Measurements from ENCODE around the gene MACC1. TPM values are rescaled to one million over a fixed set of nuclear protein-coding genes. Genes with fewer than 3 reads are reported as not detected.

The MACC1 gene
- total and polyA plus RNA-seq, 2 donors (not counting 1 experiment from before 2014, with no cell fraction given), result 0.92 to 6.2 TPM

GRCh38 chr7:20131776-20132175, 85.4 kb downstream of the MACC1 start:
- Histone ChIP-seq H3K36me3 (replicated peaks in 1 of 2; ENCODE audit: control extremely low read depth in 1 of 2, control insufficient read depth in 1 of 2, extremely low read depth in 1 of 2, insufficient read depth in 2 of 2, low read length in 1 of 2) (no peaks in the 10 kb centered on the region), H3K4me3 (ENCODE audit: control extremely low read depth in 1 of 5, extremely low read depth in 1 of 5, insufficient read depth in 1 of 5, low read depth in 2 of 5, low read length in 4 of 5) (no peak overlapping the region), H3K9me3 (ENCODE audit: control extremely low read depth in 1 of 3, control insufficient read depth in 2 of 3, insufficient read depth in 1 of 3, low read length in 2 of 3) (no peaks in the 10 kb centered on the region), H3K79me2 (ENCODE audit: control insufficient read depth, insufficient read depth, low read length) (no peaks in the 10 kb centered on the region), H3K4me2 (replicated peaks; ENCODE audit: low read depth, low read length, poor library complexity, severe bottlenecking) (no peak overlapping the region), H3K4me1 (ENCODE audit: control insufficient read depth in 2 of 2, insufficient read depth in 2 of 2, low read length in 2 of 2) (no peaks in the 10 kb centered on the region), H2AFZ (ENCODE audit: insufficient read depth, low read depth, low read length, poor library complexity, severe bottlenecking) (no peak overlapping the region), H3K27ac (ENCODE audit: low read length in 2 of 2) (no peak overlapping the region), H4K20me1 (ENCODE audit: control insufficient read depth, insufficient read depth, low read length, poor library complexity, severe bottlenecking) (no peaks in the 10 kb centered on the region), H3K9ac (ENCODE audit: low read length) (no peak overlapping the region), H3K27me3 (replicated peaks in 1 of 4; ENCODE audit: control extremely low read depth in 1 of 4, control insufficient read depth in 3 of 4, insufficient read depth in 4 of 4, low read length in 3 of 4) (no peaks in the 10 kb centered on the region)
- no peaks in the 10 kb centered on the region for H3K27me3 Mint-ChIP-seq
- ChIA-PET POLR2A (no interaction called here), CTCF (no interaction called here)
- WGBS (ENCODE audit: insufficient coverage), result no CpG with 5 or more reads among the region's 4 CpGs
- no peak for TF ChIP-seq EZH2 (IDR thresholded peaks at IDR 0.05; ENCODE audit: borderline replicate concordance, insufficient read depth, low read depth, low read length, poor library complexity, severe bottlenecking)
- no peak for TF ChIP-seq CTCF (IDR thresholded peaks at IDR 0.05)
- DNase-seq, result no peak
- no peak for ATAC-seq (ENCODE audit: low read depth)
- H3K27ac Mint-ChIP-seq, result no peak overlapping the region
- H3K9me3 Mint-ChIP-seq (ENCODE audit: insufficient read depth), result no peaks in the 10 kb centered on the region
- intact Hi-C loops (cut with micrococcal nuclease), result no loop called here
- H3K4me1 Mint-ChIP-seq, result no peaks in the 10 kb centered on the region
- H3K4me3 Mint-ChIP-seq, result no peak overlapping the region

GRCh38 chr7:20129920-20130319, 87.3 kb downstream of the MACC1 start:
- H3K9ac ChIP-seq (ENCODE audit: low read length), result no peak overlapping the region
- no peaks in the 10 kb centered on the region for H4K20me1 ChIP-seq (ENCODE audit: control insufficient read depth, insufficient read depth, low read length, poor library complexity, severe bottlenecking)
- DNase-seq (no peak), ATAC-seq (ENCODE audit: low read depth) (no peak)
- ChIA-PET POLR2A (no interaction called here), CTCF (no interaction called here)
- H3K79me2 ChIP-seq (ENCODE audit: control insufficient read depth, insufficient read depth, low read length), result no peaks in the 10 kb centered on the region
- no peak for TF ChIP-seq CTCF (IDR thresholded peaks at IDR 0.05)
- TF ChIP-seq EZH2 (IDR thresholded peaks at IDR 0.05; ENCODE audit: borderline replicate concordance, insufficient read depth, low read depth, low read length, poor library complexity, severe bottlenecking), result no peak
- H3K27me3 ChIP-seq (replicated peaks in 1 of 4; ENCODE audit: control extremely low read depth in 1 of 4, control insufficient read depth in 3 of 4, insufficient read depth in 4 of 4, low read length in 3 of 4), result no peaks in the 10 kb centered on the region
- no peaks in the 10 kb centered on the region for H3K36me3 ChIP-seq (replicated peaks in 1 of 2; ENCODE audit: control extremely low read depth in 1 of 2, control insufficient read depth in 1 of 2, extremely low read depth in 1 of 2, insufficient read depth in 2 of 2, low read length in 1 of 2)
- H3K27ac Mint-ChIP-seq, result no peak overlapping the region
- intact Hi-C loops (cut with micrococcal nuclease), result no loop called here
- no peak overlapping the region for H3K4me2 ChIP-seq (replicated peaks; ENCODE audit: low read depth, low read length, poor library complexity, severe bottlenecking)
- no peaks in the 10 kb centered on the region for H3K9me3 ChIP-seq (ENCODE audit: control extremely low read depth in 1 of 3, control insufficient read depth in 2 of 3, insufficient read depth in 1 of 3, low read length in 2 of 3)
- H3K27ac ChIP-seq (ENCODE audit: low read length in 2 of 2), result no peak overlapping the region
- no peaks in the 10 kb centered on the region for H3K4me1 ChIP-seq (ENCODE audit: control insufficient read depth in 2 of 2, insufficient read depth in 2 of 2, low read length in 2 of 2)
- no peak overlapping the region for H3K4me3 Mint-ChIP-seq
- H3K4me1 Mint-ChIP-seq, result no peaks in the 10 kb centered on the region
- no peaks in the 10 kb centered on the region for H3K27me3 Mint-ChIP-seq
- no peaks in the 10 kb centered on the region for H3K9me3 Mint-ChIP-seq (ENCODE audit: insufficient read depth)
- no peak overlapping the region for H2AFZ ChIP-seq (ENCODE audit: insufficient read depth, low read depth, low read length, poor library complexity, severe bottlenecking)
- no peak overlapping the region for H3K4me3 ChIP-seq (ENCODE audit: control extremely low read depth in 1 of 5, extremely low read depth in 1 of 5, insufficient read depth in 1 of 5, low read depth in 2 of 5, low read length in 4 of 5)
